ENCODE data around the gene MC3R.
"Not testable (repeated sequence)": the region's sequence is repeated elsewhere in the genome, so short reads cannot be mapped to it uniquely, and the experiment has no call there.

MC3R gene
- 0 reads per million in 2 donors for total RNA-seq

- DNase-seq, result peak in 2 of 5 experiments; percentile 18 to 50
Measured at GRCh38 chr20:56247954-56248782, at the start of gene MC3R. MC3R (plus strand) TSS chr20:56248732; CDS start chr20:56248844, 112 bp downstream.

GRCh38 chr20:56200456-56200855, 48.1 kb upstream of the MC3R start:
- no peak for DNase-seq

DNA sequence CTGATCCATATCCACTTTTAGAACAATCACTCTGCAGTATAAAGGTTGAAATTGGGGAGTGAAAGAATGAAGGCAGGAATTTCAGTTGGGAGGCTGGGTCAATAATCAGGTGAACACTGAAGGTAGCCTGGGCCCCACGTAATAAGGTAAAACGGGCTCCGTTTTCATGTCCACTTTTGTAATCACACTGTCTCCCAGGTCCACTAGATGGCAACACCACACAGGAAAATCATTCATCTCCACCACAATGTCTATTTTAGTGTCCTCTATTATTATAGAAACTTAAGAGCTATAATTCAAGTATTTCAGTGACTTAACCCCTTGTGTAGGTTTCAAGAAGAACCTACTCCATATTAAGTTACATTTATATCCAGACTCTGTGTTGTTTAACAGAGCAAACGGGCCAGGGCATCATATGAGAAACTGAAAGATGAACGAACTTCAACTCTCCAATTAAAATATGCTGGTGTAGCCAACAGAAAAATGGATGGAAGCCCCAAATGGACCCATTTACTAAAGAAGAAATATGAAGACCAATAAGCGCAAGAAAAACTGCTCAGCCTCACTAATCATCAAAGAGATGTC, 45.9 kb upstream of the MC3R start:
- DNase-seq, result no peak

DNA sequence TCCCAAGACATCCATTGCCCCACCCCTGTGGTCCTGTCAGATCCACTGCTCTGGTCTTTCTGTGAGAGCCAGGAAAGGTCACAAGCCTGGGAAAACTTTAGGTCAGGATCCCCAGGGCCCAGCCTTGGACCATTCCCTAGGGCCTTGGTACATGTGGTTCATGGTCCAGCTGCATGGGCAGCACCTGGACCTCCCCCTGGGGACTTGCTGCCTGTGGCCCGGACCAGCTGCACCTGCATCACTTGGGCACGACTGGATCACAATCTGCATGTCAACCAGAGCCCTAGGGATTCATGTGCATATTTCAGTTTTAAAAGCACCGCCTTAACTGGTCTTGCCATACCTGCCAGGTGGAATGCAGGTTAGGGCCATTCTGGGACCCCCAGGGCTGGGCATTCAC, 44.3 kb upstream of the MC3R start:
- no peak for DNase-seq

DNA sequence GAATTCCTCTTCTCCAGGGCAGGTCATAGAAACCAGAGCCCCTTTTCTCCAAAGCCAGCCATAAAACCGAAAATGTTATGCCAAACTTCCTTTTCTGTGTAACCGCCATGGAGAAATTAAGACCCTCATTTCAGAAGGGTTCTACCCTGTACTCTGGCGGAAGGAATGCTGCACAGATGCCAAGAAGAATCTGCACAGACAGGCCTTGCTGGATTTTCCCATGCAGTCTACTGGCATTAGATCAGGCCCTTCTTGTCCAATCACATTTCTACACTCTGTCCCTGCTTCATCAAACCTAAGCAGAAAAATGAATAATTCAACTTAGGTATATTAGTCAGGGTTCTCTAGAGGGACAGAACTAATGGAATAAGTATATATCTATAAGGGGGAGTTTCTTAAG, 43.2 kb upstream of the MC3R start:
- no peak for DNase-seq

DNA sequence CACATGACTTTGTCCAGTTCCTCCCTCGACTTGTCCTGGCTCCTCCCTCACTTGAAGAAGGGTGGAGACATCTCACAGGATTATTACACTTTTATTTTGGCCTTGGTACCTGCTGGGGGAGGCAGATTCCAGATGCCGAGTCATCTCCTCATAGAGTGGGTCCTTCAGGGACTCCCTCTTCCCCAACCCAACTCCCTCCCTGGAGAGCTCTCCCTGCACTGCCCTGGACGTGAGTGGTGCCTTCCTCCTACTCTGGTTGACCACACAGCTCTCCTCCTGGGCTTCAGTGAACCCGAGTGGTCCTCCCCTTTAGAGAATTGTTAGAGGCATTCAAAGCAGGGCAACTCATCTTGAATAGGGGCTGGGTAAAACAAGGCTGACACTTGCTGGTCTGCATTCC, 40.9 kb upstream of the MC3R start:
- no peak for DNase-seq

GRCh38 chr20:56208121-56208520, 40.4 kb upstream of the MC3R start:
- no peak for DNase-seq

DNA sequence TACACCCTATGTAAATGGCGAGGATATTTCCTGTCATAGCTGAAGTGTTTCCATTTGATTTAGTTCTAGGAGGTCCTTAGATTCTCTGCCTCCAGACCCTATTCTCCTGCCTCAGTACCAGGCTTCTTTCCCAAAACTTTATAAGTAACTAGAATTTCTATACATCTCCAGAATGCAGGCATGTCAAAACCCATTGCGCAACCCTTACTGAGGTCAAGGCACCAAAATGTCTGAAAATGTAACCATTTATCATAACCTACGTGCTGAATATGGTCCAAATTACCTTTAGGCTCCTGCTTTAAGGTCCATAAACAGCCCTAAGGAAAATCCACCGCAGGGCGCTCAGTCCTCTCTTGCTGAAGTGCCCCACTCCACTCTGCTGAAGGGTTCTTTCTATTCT, 37.5 kb upstream of the MC3R start:
- DNase-seq, result no peak

DNA sequence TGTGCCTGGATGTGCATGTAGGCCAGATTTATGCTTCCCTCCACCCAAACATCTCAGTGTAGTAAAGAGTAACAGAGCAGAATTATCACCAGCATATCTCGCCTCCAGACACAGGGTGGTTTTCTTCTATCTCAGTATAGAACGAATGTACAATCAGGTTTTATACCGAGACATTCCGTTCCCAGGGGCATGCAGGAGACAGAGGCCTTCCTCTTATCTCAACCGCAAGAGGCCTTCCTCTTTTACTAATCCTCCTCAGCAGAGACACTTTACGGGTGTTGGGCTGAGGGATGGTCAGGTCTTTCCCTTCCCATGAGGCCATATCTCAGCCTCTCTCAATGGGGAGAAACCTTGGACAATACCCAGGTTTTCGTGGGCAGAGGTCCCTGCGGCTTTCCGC, 36.4 kb upstream of the MC3R start:
- no peak for DNase-seq

- no peak for DNase-seq
Measured at GRCh38 chr20:56213321-56213720, 35.2 kb upstream of the MC3R start.

GRCh38 chr20:56215115-56215514, 33.4 kb upstream of the MC3R start:
- DNase-seq, result no peak

DNA sequence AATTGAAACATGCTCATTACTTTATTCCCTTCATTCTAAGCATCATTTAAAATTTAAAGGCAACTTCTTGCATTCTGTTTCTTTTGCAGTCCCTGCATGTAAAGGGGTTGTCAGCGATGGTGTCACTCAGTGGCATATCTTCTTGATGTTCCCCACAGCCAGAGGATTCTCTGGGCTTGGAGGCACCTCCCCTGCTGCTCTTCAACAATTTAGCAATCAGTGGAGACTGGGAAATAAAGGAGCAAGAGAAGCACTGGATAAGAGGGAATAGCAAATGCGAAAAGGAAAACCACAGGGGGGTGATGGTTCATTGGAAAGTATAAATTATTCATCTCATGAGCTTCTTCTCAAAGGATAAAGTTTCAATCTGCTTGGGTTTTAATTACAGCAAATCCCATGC, 30.7 kb upstream of the MC3R start:
- no peak for DNase-seq

GRCh38 chr20:56221186-56221585, 27.3 kb upstream of the MC3R start:
- DNase-seq, result not testable (repeated sequence)

- DNase-seq, result no peak
Measured at GRCh38 chr20:56222201-56222600, 26.3 kb upstream of the MC3R start.

DNA sequence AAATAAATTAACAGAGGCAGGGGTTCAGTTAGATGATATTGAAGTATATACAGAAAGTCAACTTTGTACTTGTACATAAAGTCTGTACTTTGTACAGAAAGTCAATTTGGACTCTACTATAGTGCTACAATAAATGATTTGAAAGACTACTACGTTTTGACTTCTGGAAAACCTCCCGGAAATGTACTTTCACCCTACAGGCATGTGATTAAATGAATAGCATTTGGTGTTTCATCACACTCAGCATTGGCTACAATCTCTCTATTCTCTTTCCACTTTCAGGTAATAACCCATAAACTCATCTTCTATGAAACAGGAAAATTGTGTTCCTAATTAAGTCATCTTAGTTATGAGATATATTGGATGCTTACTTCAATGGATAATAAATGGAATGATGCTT, 25.6 kb upstream of the MC3R start:
- DNase-seq, result no peak

DNA sequence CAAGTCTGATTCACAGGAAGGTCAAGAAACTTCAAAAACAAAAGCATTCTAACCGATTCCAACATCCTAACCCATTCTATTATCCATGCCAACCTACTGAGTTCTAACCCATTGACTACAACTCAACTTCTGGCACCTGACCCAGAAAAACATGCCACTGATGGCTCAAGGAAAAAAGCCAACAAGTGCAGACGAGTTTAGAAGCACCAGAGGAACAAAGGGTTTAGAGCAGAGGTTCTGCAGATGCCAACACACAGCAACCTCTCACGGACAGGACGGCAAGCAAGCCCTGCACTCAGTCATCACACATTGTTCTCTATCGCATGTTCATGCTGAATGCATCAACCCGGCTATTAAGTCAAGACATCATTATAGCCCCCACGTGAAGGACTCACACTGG, 25.2 kb upstream of the MC3R start:
- no peak for DNase-seq

- no peak for DNase-seq
Measured at GRCh38 chr20:56228021-56228420, 20.5 kb upstream of the MC3R start.

DNA sequence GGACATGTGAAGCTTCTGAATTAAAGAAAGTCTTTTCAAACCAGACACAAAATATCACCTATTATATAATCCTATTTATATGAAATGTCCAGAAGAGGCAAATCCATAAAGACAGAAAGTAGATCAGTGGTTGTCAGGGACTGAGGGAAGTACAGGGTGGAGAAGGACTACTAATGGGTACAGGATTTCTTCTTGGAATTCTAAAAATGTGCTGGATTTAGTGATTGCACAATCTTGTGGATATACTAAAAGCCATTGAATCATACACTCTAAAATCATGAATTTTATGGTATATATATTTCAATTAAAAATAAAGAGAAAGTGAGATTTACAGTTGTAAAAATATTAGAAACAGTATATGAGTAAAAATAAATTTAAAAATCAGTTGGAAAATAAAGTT, 18.7 kb upstream of the MC3R start:
- no peak for DNase-seq

DNA sequence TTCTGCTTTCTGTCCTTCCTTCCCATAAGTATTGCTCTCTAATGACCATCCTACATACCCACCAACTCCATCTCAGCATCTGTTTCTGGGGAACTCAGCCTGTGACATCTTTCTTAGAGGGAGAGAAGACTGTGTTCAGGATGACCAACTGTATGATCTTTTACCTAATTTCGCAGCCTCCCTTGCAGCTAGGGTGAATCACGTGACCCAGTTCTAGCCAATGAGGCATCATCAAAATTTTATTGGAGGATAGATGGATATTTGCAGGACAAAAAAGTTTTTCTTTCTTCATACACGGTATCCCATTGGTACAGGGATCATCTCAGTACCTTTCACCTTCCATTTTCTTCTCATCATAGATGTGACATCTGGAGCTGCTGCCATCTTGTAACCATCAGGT, 14.4 kb upstream of the MC3R start:
- DNase-seq, result no peak

DNA sequence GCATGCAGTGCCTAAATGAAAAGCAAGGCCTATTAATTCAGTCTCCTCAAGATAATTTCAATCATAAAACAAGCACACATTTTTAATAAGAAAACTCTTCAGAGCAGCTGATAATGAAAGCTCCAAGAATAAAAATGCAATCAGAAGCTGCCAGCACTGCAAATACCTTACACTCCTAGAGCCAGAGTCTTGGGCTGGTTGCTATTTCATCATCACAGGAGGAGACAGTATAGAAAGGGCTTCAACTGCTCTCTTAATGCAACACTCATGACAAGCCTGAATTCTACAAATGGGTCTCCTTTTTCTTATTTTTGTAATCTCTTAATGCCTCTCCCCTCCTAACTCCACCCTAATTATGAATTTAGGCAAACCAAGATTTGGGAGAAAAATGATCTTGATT, 11.2 kb upstream of the MC3R start:
- DNase-seq, result no peak

DNA sequence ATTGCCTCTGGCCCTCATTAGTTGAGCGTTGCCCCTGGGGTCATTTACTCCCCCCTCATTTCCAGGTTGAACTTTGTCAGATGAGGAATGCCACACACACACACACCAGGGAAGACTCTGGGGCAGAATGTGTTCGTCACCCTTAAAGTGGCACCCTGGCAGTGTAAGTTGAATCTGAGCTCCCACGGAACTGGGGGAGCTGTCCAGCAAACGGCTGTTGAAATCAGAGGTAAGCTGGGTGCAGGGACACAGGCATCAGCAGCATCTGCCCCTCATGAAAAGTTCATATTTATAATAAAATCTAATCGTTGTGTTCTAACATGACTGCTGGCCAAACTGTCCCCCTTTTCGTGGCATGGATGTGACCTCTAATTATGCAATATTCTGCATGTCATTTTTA, 4.3 kb upstream of the MC3R start:
- DNase-seq, result no peak

GRCh38 chr20:56245761-56246160, 2.8 kb upstream of the MC3R start:
- no peak for DNase-seq

- peak in 1 of 5 experiments; percentile 22 for DNase-seq
Measured at GRCh38 chr20:56249244-56249955, 868 bp downstream of the MC3R start.

GRCh38 chr20:56249956-56250355, 1.4 kb downstream of the MC3R start:
- DNase-seq, result no peak

All from T-helper 2 cell (primary cell).